ENCODE measurements around the gene BLTP1. TPM values are rescaled to one million over a fixed set of nuclear protein-coding genes. Genes with fewer than 3 reads are reported as not detected.

The BLTP1 gene
- total RNA-seq, 4 donors from 2014 or later, result 58.7 to 167 (median 82.8) TPM

DNA sequence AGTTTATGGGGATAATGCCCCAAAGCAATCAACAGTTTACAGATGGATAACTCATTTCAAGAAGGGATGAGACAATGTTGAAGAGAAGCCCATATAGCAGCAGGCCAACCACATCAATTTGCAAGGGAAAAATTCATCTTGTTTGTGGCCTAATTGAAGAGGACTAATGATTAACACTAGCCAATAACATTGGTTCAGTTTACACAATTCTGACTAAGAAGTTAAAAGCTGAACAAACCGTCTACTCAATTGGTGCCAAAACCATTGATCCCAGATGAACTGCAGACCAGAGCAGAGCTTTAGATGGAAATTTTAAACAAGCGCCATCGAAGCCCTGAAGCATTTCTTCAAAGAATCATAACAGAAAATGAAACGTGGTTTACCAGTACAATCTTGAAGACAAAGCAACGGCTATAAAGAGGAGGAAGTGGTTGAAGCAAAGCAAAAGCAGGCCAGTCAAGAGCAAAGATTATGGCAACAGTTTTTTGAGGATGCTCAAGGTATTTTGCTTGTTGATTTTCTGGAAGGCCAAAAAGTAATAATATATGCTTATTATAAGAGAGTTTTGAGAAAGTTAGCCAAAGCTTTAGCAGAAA is 20.5 kb upstream of the BLTP1 start:
- Histone ChIP-seq H3K4me3 (no peak overlapping the region), H3K27me3 (no peaks in the 10 kb centered on the region), H3K27ac (no peak overlapping the region), H3K9me3 (no peaks in the 10 kb centered on the region), H3K36me3 (no peaks in the 10 kb centered on the region), H3K4me1 (no peaks in the 10 kb centered on the region)
- TF ChIP-seq POLR2AphosphoS5 (IDR thresholded peaks at IDR 0.05) (no peak), EP300 (IDR thresholded peaks at IDR 0.05) (no peak), POLR2A (IDR thresholded peaks at IDR 0.05) (no peak)
- TF ChIP-seq, protein P1, sequence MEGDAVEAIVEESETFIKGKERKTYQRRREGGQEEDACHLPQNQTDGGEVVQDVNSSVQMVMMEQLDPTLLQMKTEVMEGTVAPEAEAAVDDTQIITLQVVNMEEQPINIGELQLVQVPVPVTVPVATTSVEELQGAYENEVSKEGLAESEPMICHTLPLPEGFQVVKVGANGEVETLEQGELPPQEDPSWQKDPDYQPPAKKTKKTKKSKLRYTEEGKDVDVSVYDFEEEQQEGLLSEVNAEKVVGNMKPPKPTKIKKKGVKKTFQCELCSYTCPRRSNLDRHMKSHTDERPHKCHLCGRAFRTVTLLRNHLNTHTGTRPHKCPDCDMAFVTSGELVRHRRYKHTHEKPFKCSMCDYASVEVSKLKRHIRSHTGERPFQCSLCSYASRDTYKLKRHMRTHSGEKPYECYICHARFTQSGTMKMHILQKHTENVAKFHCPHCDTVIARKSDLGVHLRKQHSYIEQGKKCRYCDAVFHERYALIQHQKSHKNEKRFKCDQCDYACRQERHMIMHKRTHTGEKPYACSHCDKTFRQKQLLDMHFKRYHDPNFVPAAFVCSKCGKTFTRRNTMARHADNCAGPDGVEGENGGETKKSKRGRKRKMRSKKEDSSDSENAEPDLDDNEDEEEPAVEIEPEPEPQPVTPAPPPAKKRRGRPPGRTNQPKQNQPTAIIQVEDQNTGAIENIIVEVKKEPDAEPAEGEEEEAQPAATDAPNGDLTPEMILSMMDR (IDR thresholded peaks at IDR 0.05), result no peak
- no peak for DNase-seq (ENCODE audit: low spot score in 2 of 2)
- 69% methylated on average over 5 of the region's 5 CpGs for WGBS

DNA sequence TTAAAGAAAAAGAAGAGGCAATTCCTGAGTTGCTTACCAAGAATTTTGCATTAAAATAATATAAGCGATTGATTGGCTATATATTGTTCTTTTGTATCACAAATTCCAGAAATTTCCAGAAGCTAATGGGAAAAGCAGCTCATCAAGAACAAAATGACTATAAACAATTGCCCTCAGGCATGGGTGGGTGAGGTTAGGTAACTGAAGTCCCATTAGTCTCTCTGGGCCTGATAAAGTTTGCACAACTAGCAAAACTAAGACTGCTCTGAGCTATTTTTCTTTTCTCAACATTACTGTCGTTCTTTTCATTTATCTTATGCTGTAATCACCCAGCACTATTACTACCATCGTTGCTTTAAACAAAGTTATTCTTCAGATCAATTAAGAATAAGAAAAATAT is 19.2 kb upstream of the BLTP1 start:
- WGBS, result 66% methylated on average over 3 of the region's 3 CpGs
- H3K4me3 ChIP-seq, result no peak overlapping the region
- H3K27me3 ChIP-seq, result no peaks in the 10 kb centered on the region
- H3K9me3 ChIP-seq, result no peaks in the 10 kb centered on the region
- no peak for DNase-seq (ENCODE audit: low spot score in 2 of 2)
- no peaks in the 10 kb centered on the region for H3K36me3 ChIP-seq
- H3K27ac ChIP-seq, result no peak overlapping the region
- TF ChIP-seq POLR2A (IDR thresholded peaks at IDR 0.05) (no peak), POLR2AphosphoS5 (IDR thresholded peaks at IDR 0.05) (no peak), EP300 (IDR thresholded peaks at IDR 0.05) (no peak)
- TF ChIP-seq, protein P1 (IDR thresholded peaks at IDR 0.05), result no peak
- no peaks in the 10 kb centered on the region for H3K4me1 ChIP-seq

DNA sequence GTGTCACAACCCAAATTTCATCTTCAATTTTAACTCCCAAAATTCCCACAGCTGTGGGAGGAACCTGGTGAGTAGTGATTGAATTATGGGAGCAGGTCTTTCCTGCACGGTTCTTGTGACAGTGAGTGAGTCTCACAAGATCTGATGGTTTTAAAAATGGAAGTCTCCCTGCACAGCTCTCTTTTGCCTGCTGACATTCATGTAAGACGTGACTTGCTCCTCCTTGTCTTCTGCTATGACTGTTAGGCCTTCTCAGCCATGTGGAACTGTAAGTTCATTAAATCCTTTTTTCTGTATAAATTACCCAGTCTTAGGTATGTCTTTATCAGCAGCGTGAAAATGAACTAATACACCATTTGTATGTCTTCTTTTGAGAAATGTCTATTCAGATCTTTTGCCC is 13.0 kb upstream of the BLTP1 start:
- DNase-seq (ENCODE audit: low spot score in 2 of 2), result no peak
- Histone ChIP-seq H3K4me1 (no peaks in the 10 kb centered on the region), H3K27ac (no peak overlapping the region), H3K36me3 (no peaks in the 10 kb centered on the region), H3K4me3 (no peak overlapping the region), H3K27me3 (no peaks in the 10 kb centered on the region), H3K9me3 (no peaks in the 10 kb centered on the region)
- 71% methylated on average over 3 of the region's 3 CpGs for WGBS
- no peak for TF ChIP-seq POLR2AphosphoS5 (IDR thresholded peaks at IDR 0.05)
- no peak for TF ChIP-seq POLR2A (IDR thresholded peaks at IDR 0.05)
- no peak for TF ChIP-seq EP300 (IDR thresholded peaks at IDR 0.05)
- TF ChIP-seq, protein P1 (IDR thresholded peaks at IDR 0.05), result no peak

DNA sequence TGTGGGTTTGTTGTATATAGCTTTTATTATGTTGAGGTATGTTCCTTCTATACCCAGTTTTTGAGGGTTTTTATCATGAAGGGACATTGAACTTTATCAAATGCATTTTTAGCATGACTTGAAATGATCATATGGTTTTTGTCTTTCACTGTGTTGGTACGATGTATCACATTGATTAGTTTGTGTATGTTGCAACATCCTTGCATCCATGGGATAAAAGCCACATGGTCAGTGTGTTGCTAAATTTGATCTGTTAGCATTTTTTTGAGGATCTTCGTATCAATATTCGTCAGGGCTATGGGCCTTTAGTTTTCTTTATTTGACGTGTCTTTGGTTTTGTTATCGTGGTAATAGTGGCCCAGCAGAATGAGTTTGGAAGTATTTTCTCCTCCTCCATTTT is 11.3 kb upstream of the BLTP1 start:
- Histone ChIP-seq H3K27ac (no peak overlapping the region), H3K9me3 (no peaks in the 10 kb centered on the region), H3K4me3 (no peak overlapping the region), H3K4me1 (no peaks in the 10 kb centered on the region), H3K27me3 (peaks cover 3% of the 10 kb centered on the region), H3K36me3 (no peaks in the 10 kb centered on the region)
- WGBS, result 97% methylated on average over 5 of the region's 5 CpGs
- TF ChIP-seq, protein P1 (IDR thresholded peaks at IDR 0.05), result no peak
- no peak for TF ChIP-seq EP300 (IDR thresholded peaks at IDR 0.05)
- no peak for TF ChIP-seq POLR2AphosphoS5 (IDR thresholded peaks at IDR 0.05)
- no peak for DNase-seq (ENCODE audit: low spot score in 2 of 2)

DNA sequence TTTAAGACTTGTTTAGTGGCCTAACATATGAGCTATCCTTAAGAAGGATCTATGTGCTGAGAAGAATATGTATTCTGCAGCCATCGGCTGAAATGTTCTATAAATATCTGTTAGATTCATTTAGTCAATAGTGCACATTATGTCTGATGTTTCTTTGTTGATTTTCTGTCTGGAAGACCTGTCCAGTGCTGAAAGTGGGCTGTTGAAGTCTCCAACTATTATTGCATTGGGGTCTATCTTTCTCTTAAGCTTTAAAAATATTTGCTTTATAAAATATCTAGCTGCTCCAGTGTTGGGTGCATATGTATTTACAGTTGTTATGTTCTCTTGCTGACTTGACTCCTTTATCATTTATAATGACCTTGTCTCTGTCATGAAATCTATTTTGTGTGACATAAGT is 9.4 kb upstream of the BLTP1 start:
- Histone ChIP-seq H3K4me1 (no peaks in the 10 kb centered on the region), H3K27ac (no peak overlapping the region), H3K27me3 (peaks cover 3% of the 10 kb centered on the region), H3K9me3 (no peaks in the 10 kb centered on the region), H3K4me3 (no peak overlapping the region), H3K36me3 (no peaks in the 10 kb centered on the region)
- WGBS, result 74% methylated on average over 1 of the region's 1 CpG
- DNase-seq (ENCODE audit: low spot score in 2 of 2), result no peak
- TF ChIP-seq POLR2A (IDR thresholded peaks at IDR 0.05) (no peak), EP300 (IDR thresholded peaks at IDR 0.05) (no peak), POLR2AphosphoS5 (IDR thresholded peaks at IDR 0.05) (no peak)
- TF ChIP-seq, protein P1 (IDR thresholded peaks at IDR 0.05), result no peak
